AG10803 (cell line): ENCODE measurements around the gene APOL1.

ENCODE experiments used
- DNase-seq: peaks from one replicate; pipeline ENCODE4 v3.0.0; 2010; ENCODE audit warnings: low read depth
- H3K4me3 ChIP-seq: 2 replicates; pipeline ENCODE4 v1.5.1; 2011; ENCODE audit warnings: mild to moderate bottlenecking, low read length, control low read depth
- CTCF ChIP-seq: conservative IDR thresholded peaks from 2 replicates; pipeline ENCODE4 v1.5.1; 2011; ENCODE audit warnings: mild to moderate bottlenecking, low read length, control low read depth, inconsistent platforms

Gene APOL1

DNA sequence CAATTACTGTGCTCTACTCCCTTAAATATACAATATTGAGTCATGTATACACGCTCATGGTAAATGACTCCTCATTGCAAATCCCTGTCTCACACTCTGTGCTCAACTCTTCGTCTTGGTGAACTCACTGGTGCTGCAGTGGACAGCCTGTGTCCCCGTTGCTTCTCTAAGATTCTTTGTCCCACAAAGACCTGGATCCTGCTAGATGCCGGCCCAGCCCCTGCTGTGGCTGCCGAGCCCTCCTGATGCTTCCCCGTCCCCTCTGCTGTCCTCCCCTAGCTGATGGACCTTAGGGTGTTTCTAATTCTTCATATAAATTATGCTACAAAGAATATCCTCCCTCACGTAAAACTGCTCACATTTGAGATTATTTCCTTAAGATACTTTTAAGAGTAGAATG, 19.1 kb upstream of the APOL1 start:
- TF ChIP-seq CTCF: no peak
- no peak overlapping the region for H3K4me3 ChIP-seq
- DNase-seq: no peak

DNA sequence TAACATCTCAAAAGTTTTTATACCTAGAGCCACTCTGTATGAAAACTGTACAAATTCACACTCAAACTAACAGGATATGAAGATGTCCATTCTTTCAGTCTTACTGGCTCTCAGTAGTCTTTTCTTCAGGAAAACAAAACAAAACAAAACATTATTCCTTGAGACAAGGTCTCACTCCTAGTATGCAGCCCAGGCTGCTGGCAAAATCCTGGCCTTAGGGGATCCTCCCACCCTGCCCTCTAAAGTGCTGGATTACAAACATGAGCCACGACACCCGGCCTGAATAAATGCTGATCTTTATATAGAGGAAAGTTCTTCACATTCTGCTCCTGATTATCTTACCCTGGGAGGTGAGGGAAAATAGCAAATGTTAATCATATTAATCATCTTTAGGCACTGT, 18.7 kb upstream of the APOL1 start:
- H3K4me3 ChIP-seq: no peak overlapping the region
- no peak for TF ChIP-seq CTCF
- no peak for DNase-seq

DNA sequence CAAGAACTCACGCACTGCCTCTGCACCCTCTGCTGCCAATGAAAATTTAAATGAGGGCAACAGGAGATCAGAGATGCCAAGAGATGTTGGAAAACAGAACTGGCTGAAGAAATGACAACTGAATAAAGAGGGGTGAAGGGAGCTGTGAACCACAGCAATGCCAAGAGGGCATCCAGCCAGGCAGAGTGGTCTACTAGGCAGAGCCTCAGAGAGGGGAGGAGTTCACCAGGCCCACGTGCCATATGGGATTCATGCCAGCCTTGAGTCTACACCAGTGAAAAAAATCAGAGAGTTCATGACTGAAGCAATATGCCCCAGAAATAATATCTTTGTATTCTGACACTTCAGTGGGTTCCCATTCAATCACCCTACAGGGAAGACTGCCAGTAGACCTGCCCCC, 18.0 kb upstream of the APOL1 start:
- DNase-seq: no peak
- H3K4me3 ChIP-seq: no peak overlapping the region
- TF ChIP-seq CTCF: no peak

- H3K4me3 ChIP-seq: no peak overlapping the region
- no peak for TF ChIP-seq CTCF
- no peak for DNase-seq
Measured at GRCh38 chr22:36235585-36235984, 17.3 kb upstream of the APOL1 start.

- peak overlapping the region; percentile 74 for H3K4me3 ChIP-seq
- no peak for DNase-seq
- no peak for TF ChIP-seq CTCF
Measured at GRCh38 chr22:36236388-36237319, 16.3 kb upstream of the APOL1 start.

GRCh38 chr22:36237462-36238372, 15.2 kb upstream of the APOL1 start:
- DNase-seq: peak; percentile 21
- H3K4me3 ChIP-seq: peak overlapping the region; percentile 74
- TF ChIP-seq CTCF: no peak
